Stimulated activated CD8-positive, alpha-beta memory T cell treated with anti-CD3 and anti-CD28 coated beads, Interleukin-15, amount 100 ng/mL, for 48 hours (primary cell): ENCODE results near the gene FCHSD2.
"Not testable (repeated sequence)": the region's sequence is repeated elsewhere in the genome, so short reads cannot be mapped to it uniquely, and the experiment has no call there.

ENCODE experiments used
- DNase-seq, 2 donors: peaks; one replicate each; pipeline ENCODE4 v3.0.0-alpha.2; 2020; ENCODE audit warnings: low read depth in 2 of 2

FCHSD2 gene

DNA sequence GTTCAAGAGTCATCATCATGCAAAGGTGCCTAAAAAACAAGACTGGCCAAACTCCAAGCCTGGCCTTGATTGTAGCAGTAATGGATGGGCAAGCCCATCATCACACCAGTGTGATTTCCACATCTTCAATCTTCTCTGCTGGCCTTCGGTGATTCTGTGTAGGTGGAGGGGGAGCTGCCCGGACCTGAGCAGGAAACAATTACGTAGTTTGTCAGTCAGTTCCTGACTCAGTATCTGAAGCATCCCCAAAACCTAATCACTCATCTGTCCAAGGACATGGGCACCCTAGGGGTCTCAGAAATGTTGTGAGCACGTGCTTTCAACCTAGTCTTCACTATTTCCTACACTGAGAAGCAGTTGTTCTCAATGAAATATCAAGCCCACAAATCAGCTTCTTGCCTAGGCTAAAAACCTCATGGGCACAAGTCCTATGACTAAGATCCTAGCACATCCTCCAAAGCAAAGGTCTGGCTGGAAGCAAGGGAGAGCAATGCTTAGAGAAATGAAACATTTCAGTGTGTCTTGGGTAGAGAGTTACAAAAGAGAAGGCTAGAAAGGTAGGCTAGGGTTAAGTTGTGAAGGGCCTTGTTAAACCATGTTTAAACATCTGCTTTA lies 303.3 kb downstream of the FCHSD2 start:
- DNase-seq = no peak

- no peak for DNase-seq
These were observed 306.0 kb downstream of the FCHSD2 start for GRCh38 chr11:72836111-72836510.

DNA sequence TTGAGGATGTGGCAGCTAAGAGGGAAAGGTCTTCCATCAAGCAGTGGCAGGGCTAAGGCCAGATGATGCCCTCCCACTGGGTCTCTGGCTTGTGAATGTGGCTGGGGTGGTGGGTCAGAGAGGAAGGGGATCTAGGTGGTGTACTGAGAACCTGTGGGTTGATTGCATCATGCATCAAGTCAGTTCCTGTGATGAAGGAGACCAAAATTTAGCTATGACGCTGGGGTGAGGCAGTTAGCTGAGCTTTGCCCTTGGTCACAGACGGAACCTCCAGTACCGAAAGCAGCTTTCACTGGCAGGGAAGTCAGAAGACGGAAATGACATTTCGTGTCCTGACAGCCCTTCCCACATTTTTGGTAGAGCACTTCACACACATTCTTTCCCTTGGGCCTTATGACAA lies 307.2 kb downstream of the FCHSD2 start:
- DNase-seq = no peak

DNA sequence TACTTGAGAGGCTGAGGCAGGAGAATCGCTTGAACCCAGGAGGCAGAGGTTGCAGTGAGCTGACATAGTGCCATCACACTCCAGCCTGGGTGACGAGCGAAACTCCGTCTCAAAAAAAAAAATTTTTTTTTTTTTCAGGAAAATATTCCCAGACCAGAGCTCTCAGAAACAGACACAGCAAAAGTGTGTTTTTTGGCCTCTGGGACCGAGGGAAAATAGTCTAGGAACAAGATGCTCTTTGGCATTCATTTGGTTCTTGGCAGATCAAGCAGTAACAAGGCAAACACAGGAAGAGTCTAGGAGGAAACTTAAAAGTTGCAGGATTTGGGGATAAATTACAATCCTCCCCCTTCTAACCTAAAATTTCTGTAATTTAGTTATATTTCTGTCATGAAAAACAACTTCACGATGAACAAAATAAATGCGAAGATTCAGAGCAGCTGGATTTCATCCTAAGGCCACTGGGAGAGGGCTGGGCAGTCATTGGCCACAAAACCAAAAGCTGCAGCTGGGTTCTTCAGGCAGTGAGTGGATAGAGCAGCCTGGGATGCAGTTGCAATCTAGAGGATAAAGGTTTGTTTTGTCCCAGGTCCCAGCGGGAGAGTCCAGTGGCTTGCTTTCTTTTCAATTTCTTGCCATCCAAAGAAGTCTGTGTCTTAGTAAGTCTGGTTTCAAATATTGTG lies 308.2 kb downstream of the FCHSD2 start:
- no peak for DNase-seq

- DNase-seq = no peak
These were observed 308.9 kb downstream of the FCHSD2 start for GRCh38 chr11:72833083-72833733.

DNA sequence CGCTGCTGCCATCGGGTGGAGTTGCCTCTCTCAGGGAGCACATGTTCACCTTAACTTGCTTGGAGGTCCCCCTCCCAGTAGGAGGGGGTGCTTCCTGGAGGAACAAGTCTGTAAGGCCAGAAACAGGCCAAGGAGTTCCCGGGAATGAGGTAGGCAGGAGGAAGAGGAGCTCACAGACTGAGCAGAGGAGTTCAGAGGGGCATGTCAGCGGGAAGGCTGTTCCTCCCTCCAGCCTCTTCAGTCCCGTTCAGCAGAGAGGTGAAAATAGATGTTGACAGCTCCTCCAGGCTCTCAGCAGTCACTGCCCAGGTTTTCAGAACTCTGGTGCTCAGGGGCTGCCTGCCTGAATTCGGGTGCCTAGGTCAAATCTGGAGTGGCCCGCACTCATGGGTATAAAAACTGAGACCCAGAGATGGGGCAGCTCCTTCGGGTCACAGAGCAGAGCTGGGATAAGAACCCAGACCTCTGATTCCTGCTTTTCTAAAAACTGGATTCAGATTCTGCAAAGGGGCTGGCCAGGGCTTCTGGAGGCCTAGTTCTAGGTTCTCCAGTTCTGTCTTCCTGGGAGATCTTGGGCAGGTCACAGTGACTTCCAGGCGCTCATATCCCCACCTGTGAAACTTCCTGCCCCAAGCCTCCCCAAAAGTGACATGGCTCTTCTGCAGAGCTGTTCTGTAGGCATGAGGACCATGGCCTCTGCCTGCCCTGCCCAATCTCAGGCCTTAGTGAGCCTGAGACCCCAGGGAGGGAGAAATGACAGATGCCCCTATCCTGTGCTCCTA lies 309.6 kb downstream of the FCHSD2 start:
- DNase-seq = no peak

- DNase-seq = no peak
These were observed 310.4 kb downstream of the FCHSD2 start for GRCh38 chr11:72831521-72832300.

DNA sequence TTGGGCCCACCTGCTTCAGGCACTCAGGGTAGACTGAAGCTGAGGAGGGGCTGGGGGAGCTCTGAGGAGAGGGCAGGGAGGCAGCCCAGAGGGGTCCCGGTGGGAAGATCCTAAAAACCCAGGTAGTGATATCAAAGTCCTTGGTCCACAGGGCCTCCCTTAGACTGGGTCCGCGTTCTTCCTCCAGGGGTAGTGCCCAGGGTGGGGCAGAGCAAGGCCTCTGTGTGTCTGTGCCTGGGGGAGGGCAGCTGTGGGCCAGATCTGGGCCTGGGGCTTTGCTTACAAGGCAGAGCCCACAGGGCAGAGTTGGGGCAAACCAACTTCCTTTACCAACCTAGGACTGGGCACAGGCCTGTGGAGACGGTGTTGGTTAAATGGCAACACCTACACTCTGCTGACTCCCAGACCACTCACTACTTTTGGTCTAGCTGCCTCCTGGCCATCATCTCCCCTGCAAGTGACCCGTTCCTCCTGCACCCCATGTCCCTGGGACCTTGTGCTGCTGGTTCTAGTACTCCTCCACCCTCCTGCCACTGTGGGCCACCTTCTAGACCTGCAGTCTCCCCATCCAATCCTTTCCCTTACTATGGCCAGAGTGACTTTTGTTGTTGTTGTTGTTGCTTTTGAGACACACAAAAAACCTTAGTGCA lies 312.1 kb downstream of the FCHSD2 start:
- DNase-seq = no peak

DNA sequence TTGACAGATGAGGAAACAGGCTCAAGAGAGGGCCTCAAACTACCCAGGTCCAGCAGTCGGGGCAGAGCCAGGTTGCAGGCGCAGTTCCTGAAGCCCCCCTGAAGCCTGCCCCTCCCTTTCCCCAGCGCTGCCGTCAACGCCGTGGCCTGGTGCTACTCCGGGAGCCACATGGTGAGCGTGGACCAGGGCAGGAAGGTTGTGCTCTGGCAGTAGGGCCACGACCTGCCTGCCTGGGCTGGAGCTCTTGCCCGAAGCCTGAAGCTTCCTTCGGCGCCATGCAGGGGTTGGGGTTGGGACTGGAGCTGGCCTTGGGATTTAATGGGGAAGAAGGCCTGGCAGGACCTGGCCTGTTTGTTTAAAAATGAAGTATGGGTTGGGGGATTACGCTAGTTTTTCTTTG lies 312.9 kb downstream of the FCHSD2 start:
- no peak for DNase-seq

DNA sequence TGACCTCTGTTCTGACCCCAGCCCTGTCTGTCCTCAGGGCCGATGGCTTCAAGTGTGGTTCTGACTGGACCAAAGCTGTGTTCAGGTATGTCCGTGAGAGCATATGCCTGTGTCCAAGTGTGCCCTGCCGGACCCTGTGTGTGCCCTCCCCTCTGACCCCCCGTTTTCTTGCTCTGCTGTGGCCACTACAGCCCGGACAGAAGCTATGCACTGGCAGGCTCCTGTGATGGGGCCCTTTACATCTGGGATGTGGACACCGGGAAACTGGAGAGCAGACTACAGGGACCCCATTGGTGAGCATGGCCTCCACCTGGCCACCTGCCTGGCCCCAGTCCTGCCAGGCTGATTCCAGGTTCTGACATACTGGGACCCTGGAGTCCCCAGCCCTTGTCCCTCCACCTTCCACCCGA lies 313.4 kb downstream of the FCHSD2 start:
- no peak for DNase-seq

- DNase-seq = no peak
These were observed 314.0 kb downstream of the FCHSD2 start for GRCh38 chr11:72828081-72828567.

DNA sequence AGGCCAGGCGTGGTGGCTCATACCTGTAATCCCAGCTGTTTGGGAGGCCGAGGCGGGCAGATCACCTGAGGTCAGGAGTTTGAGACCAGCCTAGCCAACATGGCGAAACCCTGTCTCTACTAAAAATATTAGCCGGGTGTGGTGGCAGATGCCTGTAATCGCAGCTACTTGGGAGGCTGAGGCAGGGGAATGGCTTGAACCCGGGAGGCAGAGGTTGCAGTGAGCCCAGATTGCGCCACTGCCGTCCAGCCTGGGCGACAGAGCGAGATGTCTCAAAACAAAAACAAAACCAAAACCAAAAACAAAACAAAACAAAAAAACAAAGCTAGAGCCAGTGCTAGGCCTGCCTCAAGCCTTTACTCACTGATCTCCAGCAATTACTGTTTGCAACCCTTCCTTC lies 314.5 kb downstream of the FCHSD2 start:
- DNase-seq = not testable (repeated sequence)

GRCh38 chr11:72826942-72827480 lies 315.1 kb downstream of the FCHSD2 start:
- no peak for DNase-seq

- DNase-seq = no peak
These were observed 315.8 kb downstream of the FCHSD2 start for GRCh38 chr11:72826191-72826941.

GRCh38 chr11:72825661-72826060 lies 316.5 kb downstream of the FCHSD2 start:
- DNase-seq = no peak

- DNase-seq = no peak
These were observed 317.2 kb downstream of the FCHSD2 start for GRCh38 chr11:72824811-72825505.

DNA sequence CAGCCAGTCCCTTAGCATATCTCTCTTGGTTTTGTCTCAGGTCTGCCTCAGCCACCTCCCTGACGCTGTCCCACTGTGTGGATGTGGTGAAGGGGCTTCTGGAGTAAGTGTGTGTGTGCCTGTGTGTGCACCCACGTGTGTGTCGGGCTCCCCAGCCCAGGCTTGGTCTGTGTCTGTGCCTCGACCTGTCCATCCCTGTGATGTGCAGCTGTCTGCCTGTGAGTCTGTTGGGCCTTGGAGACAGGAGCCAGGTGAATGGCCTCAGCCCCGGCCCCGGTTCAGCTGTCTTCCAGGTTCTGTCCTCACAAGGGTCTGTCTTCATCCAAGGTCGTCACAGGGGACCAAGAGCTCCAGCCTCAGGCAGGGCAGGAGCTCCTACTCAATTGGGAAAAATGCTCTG lies 318.1 kb downstream of the FCHSD2 start:
- DNase-seq = no peak

DNA sequence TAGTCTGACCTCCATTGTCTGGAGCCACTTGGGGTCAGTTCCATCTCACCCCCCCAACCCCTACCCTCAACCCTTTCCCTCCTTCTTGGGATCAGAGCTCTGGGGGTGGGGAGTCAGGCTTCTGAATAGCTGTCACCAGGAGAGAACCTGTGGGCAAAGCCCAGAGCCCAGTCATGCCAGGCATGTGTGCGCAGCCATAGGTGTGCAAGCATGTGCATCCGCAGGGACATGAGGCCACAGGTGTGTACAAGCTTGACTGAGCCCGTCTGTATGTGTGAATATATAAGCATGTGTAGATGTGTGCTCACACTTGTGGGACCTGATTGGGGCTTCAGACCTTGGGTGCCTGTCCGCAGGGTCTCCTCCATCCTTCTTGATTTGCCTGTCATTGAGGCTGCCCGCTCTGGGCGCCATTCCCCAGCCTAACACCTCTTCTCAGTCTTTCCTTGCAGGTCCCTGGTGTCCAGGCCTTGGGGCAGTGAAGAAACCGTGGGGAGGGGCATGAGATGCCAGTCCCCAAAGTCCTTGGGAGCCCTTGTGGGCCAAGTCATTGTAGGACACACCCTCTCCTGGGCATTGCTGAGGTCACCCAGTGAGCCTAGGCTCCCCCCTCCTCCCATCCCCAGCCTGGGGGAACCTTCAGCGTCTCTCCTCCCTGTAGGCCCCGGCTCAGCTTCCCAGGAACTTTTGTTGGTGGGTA lies 318.9 kb downstream of the FCHSD2 start:
- DNase-seq = no peak
